ENCODE measurements around the gene NDUFAF2. TPM values are rescaled to one million over a fixed set of nuclear protein-coding genes. Genes with fewer than 3 reads are reported as not detected.
A peak's percentile ranks its signal among the peaks of the same experiment; 100 is the strongest.

NDUFAF2 gene
- total RNA-seq, 1 donor from 2014 or later = 27.5 TPM

GRCh38 chr5:61010467-61011454 is 65.8 kb downstream of the NDUFAF2 start:
- Mint-ChIP-seq H3K9me3 (no peaks in the 10 kb centered on the region), H3K36me3 (no peaks in the 10 kb centered on the region), H3K27me3 (no peaks in the 10 kb centered on the region), H3K4me1 (ENCODE audit: unreplicated experiment) (no peaks in the 10 kb centered on the region), H3K4me3 (no peak overlapping the region), H3K27ac (no peak overlapping the region)
- no peak for DNase-seq (ENCODE audit: extremely low spot score, unreplicated experiment)
- TF ChIP-seq CTCF (conservative IDR thresholded peaks at IDR 0.05) = peak; percentile 45

- H3K4me3 Mint-ChIP-seq = no peak overlapping the region
- no peaks in the 10 kb centered on the region for H3K9me3 Mint-ChIP-seq
- no peak overlapping the region for H3K27ac Mint-ChIP-seq
- no peak for TF ChIP-seq CTCF (conservative IDR thresholded peaks at IDR 0.05)
- no peaks in the 10 kb centered on the region for H3K27me3 Mint-ChIP-seq
- no peaks in the 10 kb centered on the region for H3K36me3 Mint-ChIP-seq
- no peaks in the 10 kb centered on the region for H3K4me1 Mint-ChIP-seq (ENCODE audit: unreplicated experiment)
- no peak for DNase-seq (ENCODE audit: extremely low spot score, unreplicated experiment)
Measured at GRCh38 chr5:61018062-61018461, 73.1 kb downstream of the NDUFAF2 start.

GRCh38 chr5:61019642-61020041 is 74.6 kb downstream of the NDUFAF2 start:
- Mint-ChIP-seq H3K27me3 (no peaks in the 10 kb centered on the region), H3K36me3 (no peaks in the 10 kb centered on the region), H3K4me1 (ENCODE audit: unreplicated experiment) (no peaks in the 10 kb centered on the region), H3K4me3 (no peak overlapping the region), H3K9me3 (no peaks in the 10 kb centered on the region), H3K27ac (no peak overlapping the region)
- TF ChIP-seq CTCF (conservative IDR thresholded peaks at IDR 0.05) = no peak
- no peak for DNase-seq (ENCODE audit: extremely low spot score, unreplicated experiment)

- H3K4me1 Mint-ChIP-seq (ENCODE audit: unreplicated experiment) = no peaks in the 10 kb centered on the region
- no peaks in the 10 kb centered on the region for H3K9me3 Mint-ChIP-seq
- DNase-seq (ENCODE audit: extremely low spot score, unreplicated experiment) = no peak
- H3K27me3 Mint-ChIP-seq = no peaks in the 10 kb centered on the region
- TF ChIP-seq CTCF (conservative IDR thresholded peaks at IDR 0.05) = no peak
- H3K27ac Mint-ChIP-seq = no peak overlapping the region
- H3K4me3 Mint-ChIP-seq = no peak overlapping the region
- no peaks in the 10 kb centered on the region for H3K36me3 Mint-ChIP-seq
Measured at GRCh38 chr5:61020415-61020814, 75.4 kb downstream of the NDUFAF2 start.

- Mint-ChIP-seq H3K4me3 (no peak overlapping the region), H3K36me3 (no peaks in the 10 kb centered on the region), H3K27ac (no peak overlapping the region), H3K9me3 (no peaks in the 10 kb centered on the region), H3K27me3 (no peaks in the 10 kb centered on the region), H3K4me1 (ENCODE audit: unreplicated experiment) (no peaks in the 10 kb centered on the region)
- DNase-seq (ENCODE audit: extremely low spot score, unreplicated experiment) = no peak
- TF ChIP-seq CTCF (conservative IDR thresholded peaks at IDR 0.05) = no peak
Measured at GRCh38 chr5:61023131-61023530, 78.1 kb downstream of the NDUFAF2 start.
